Sigmoid colon (tissue), 7 donors: ENCODE data around the gene PYGB. TPM values are rescaled to one million over a fixed set of nuclear protein-coding genes. Genes with fewer than 3 reads are reported as not detected.

ENCODE experiments used
- DNase-seq: peaks from one replicate; pipeline ENCODE4 v3.0.0-alpha.2; 2019
- H3K27ac ChIP-seq, 4 donors: fragments of 200-600 bp; sonication (generic); one replicate each; pipeline ENCODE4 v1.5.1; 2016 to 2019; ENCODE audit warnings: mild to moderate bottlenecking in 1 of 4
- H3K27me3 ChIP-seq, 3 donors: fragments of 200-600 bp; sonication (generic); one replicate each; pipeline ENCODE4 v1.5.1; 2019; ENCODE audit warnings: mild to moderate bottlenecking in 1 of 3
- H3K36me3 ChIP-seq, 4 donors: fragments of 200-600 bp; sonication (generic); one replicate each; pipeline ENCODE4 v1.5.1; 2016 to 2019
- H3K4me1 ChIP-seq, 4 donors: fragments of 200-600 bp; sonication (generic); one replicate each; pipeline ENCODE4 v1.5.1; 2017 to 2019
- H3K4me3 ChIP-seq, 4 donors: fragments of 200-600 bp; sonication (generic); one replicate each; pipeline ENCODE4 v1.5.1; 2017 to 2019; ENCODE audit warnings: mild to moderate bottlenecking in 2 of 4, moderate library complexity in 1 of 4
- H3K9me3 ChIP-seq, 4 donors: fragments of 200-600 bp in 3 of 4; sonication (generic) in 3 of 4; one replicate each; pipeline versions ENCODE4 v1.5.1 to v1.6.1; 2013 to 2019
- EP300 ChIP-seq, 4 donors: sonication (generic); formaldehyde crosslinking; IDR thresholded peaks; one replicate each; pipeline ENCODE4 v1.6.1; 2017; ENCODE audit warnings: antibody characterized with exemption in 4 of 4
- POLR2A ChIP-seq, 2 donors: fragments of 450-650 bp; IDR thresholded peaks; one replicate each; pipeline ENCODE4 v1.6.1; 2016; ENCODE audit warnings: antibody characterized with exemption in 2 of 2, mild to moderate bottlenecking in 2 of 2, moderate library complexity in 2 of 2
- POLR2AphosphoS5 ChIP-seq, 4 donors: sonication (generic); formaldehyde crosslinking; IDR thresholded peaks; one replicate each; pipeline ENCODE4 v1.6.1; 2017; ENCODE audit warnings: antibody characterized with exemption in 4 of 4
- WGBS, 2 donors: extraction: QIAGEN DNeasy Blood & Tissue Kit; methylation state at CpG; one replicate each; pipeline ENCODE4 v1.1.7; 2013; 5-methylcytosine and 5-hydroxymethylcytosine counted together
- intact Hi-C: fragments of 100-400 bp; cut with DNase I; formaldehyde crosslinking; loops from one replicate; pipeline ENCODE4 v1.15.1; 2023
- polyA plus RNA-seq, 3 donors: library from polyadenylated mRNA; stranded (reverse); fragments of 200-250 nt; gene quantifications; one replicate each; pipeline ENCODE4 v1.2.3, GENCODE V29; 2013
- total RNA-seq, 4 donors: library from RNA; depleted of rRNA; stranded (reverse); fragments of >200 nt; gene quantifications; one replicate each; pipeline ENCODE4 v1.1.0, GENCODE V29; 2016
- TF ChIP-seq, protein P1 (sequence below), 4 experiments: fragments of 450-650 bp in 3 of 4; fragments of 200-600 bp in 1 of 4; IDR thresholded peaks; one replicate each; pipeline ENCODE4 v1.5.1; 2016 to 2019; ENCODE audit warnings: antibody characterized with exemption in 4 of 4, mild to moderate bottlenecking in 3 of 4, moderate library complexity in 2 of 4
- donor health status: healthy with polysubstance abuse.
- donor health status: Bipolar disorder and iron deficiency.
- donor health status: healthy.

PYGB gene
- total and polyA plus RNA-seq, 7 donors, result 45.6 to 317 (median 198) TPM

- Histone ChIP-seq H3K4me3 (no peak overlapping the region), H3K27me3 (no peaks in the 10 kb centered on the region), H3K36me3 (peaks cover 0 to 15% (median 0%) of the 10 kb centered on the region in 4 donors), H3K9me3 (no peaks in the 10 kb centered on the region), H3K27ac (no peak overlapping the region), H3K4me1 (peaks cover 0 to 31% (median 27%) of the 10 kb centered on the region in 4 donors)
- WGBS, 2 donors, result 50 to 85% methylated on average over 2 of the region's 2 CpGs
- intact Hi-C loops, result no loop called here
- TF ChIP-seq POLR2AphosphoS5 (IDR thresholded peaks at IDR 0.05) (no peak), EP300 (IDR thresholded peaks at IDR 0.05) (no peak), POLR2A (IDR thresholded peaks at IDR 0.05) (no peak)
- TF ChIP-seq, protein P1, sequence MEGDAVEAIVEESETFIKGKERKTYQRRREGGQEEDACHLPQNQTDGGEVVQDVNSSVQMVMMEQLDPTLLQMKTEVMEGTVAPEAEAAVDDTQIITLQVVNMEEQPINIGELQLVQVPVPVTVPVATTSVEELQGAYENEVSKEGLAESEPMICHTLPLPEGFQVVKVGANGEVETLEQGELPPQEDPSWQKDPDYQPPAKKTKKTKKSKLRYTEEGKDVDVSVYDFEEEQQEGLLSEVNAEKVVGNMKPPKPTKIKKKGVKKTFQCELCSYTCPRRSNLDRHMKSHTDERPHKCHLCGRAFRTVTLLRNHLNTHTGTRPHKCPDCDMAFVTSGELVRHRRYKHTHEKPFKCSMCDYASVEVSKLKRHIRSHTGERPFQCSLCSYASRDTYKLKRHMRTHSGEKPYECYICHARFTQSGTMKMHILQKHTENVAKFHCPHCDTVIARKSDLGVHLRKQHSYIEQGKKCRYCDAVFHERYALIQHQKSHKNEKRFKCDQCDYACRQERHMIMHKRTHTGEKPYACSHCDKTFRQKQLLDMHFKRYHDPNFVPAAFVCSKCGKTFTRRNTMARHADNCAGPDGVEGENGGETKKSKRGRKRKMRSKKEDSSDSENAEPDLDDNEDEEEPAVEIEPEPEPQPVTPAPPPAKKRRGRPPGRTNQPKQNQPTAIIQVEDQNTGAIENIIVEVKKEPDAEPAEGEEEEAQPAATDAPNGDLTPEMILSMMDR (IDR thresholded peaks at IDR 0.05), result no peak
- no peak for DNase-seq
These were observed 65.7 kb downstream of the PYGB start for GRCh38 chr20:25313593-25313992.

GRCh38 chr20:25314497-25315417, 66.9 kb downstream of the PYGB start:
- TF ChIP-seq EP300 (IDR thresholded peaks at IDR 0.05) (no peak), POLR2A (IDR thresholded peaks at IDR 0.05) (no peak), POLR2AphosphoS5 (IDR thresholded peaks at IDR 0.05) (no peak)
- TF ChIP-seq, protein P1 (IDR thresholded peaks at IDR 0.05), result no peak
- Histone ChIP-seq H3K27me3 (no peaks in the 10 kb centered on the region), H3K27ac (no peak overlapping the region), H3K4me1 (peaks cover 0 to 30% (median 22%) of the 10 kb centered on the region in 4 donors), H3K4me3 (no peak overlapping the region), H3K36me3 (peaks cover 0 to 15% (median 0%) of the 10 kb centered on the region in 4 donors), H3K9me3 (no peaks in the 10 kb centered on the region)
- 95 to 96% methylated on average over 17 of the region's 17 CpGs for WGBS, 2 donors
- intact Hi-C loops, result no loop called here
- DNase-seq, result peak; percentile 52

GRCh38 chr20:25315418-25316210, 67.7 kb downstream of the PYGB start:
- DNase-seq, result peak; percentile 57
- Histone ChIP-seq H3K4me3 (no peak overlapping the region), H3K9me3 (no peaks in the 10 kb centered on the region), H3K27me3 (no peaks in the 10 kb centered on the region), H3K4me1 (peaks cover 0 to 21% (median 13%) of the 10 kb centered on the region in 4 donors), H3K36me3 (peaks cover 0 to 15% (median 0%) of the 10 kb centered on the region in 4 donors), H3K27ac (no peak overlapping the region)
- WGBS, 2 donors, result 86 to 90% methylated on average over 8 of the region's 8 CpGs
- TF ChIP-seq, protein P1 (IDR thresholded peaks at IDR 0.05), result no peak
- TF ChIP-seq EP300 (IDR thresholded peaks at IDR 0.05) (no peak), POLR2AphosphoS5 (IDR thresholded peaks at IDR 0.05) (no peak), POLR2A (IDR thresholded peaks at IDR 0.05) (no peak)
- intact Hi-C loops, result no loop called here

- H3K9me3 ChIP-seq, result no peaks in the 10 kb centered on the region
- TF ChIP-seq, protein P1 (IDR thresholded peaks at IDR 0.05), result no peak
- no peak for TF ChIP-seq POLR2A (IDR thresholded peaks at IDR 0.05)
- no peak for TF ChIP-seq EP300 (IDR thresholded peaks at IDR 0.05)
- TF ChIP-seq POLR2AphosphoS5 (IDR thresholded peaks at IDR 0.05), result no peak
- H3K27me3 ChIP-seq, result no peaks in the 10 kb centered on the region
- H3K27ac ChIP-seq, result no peak overlapping the region
- H3K36me3 ChIP-seq, result peaks cover 0 to 22% (median 3%) of the 10 kb centered on the region in 4 donors
- intact Hi-C loops, result no loop called here
- WGBS, 2 donors, result 94% methylated on average over 11 of the region's 11 CpGs
- DNase-seq, result peak; percentile 36
- peaks cover 0 to 11% (median 3%) of the 10 kb centered on the region in 4 donors for H3K4me1 ChIP-seq
- no peak overlapping the region for H3K4me3 ChIP-seq
These were observed 68.8 kb downstream of the PYGB start for GRCh38 chr20:25316506-25317190.
